COR-L47 (cell line): ENCODE data around the gene TMEM247.
"Not testable (repeated sequence)": the region's sequence is repeated elsewhere in the genome, so short reads cannot be mapped to it uniquely, and the experiment has no call there.

ENCODE experiments used
- DNase-seq: peaks from one replicate; lab custom pipeline; 2025; lab: John Stamatoyannopoulos, UW

The TMEM247 gene

DNA sequence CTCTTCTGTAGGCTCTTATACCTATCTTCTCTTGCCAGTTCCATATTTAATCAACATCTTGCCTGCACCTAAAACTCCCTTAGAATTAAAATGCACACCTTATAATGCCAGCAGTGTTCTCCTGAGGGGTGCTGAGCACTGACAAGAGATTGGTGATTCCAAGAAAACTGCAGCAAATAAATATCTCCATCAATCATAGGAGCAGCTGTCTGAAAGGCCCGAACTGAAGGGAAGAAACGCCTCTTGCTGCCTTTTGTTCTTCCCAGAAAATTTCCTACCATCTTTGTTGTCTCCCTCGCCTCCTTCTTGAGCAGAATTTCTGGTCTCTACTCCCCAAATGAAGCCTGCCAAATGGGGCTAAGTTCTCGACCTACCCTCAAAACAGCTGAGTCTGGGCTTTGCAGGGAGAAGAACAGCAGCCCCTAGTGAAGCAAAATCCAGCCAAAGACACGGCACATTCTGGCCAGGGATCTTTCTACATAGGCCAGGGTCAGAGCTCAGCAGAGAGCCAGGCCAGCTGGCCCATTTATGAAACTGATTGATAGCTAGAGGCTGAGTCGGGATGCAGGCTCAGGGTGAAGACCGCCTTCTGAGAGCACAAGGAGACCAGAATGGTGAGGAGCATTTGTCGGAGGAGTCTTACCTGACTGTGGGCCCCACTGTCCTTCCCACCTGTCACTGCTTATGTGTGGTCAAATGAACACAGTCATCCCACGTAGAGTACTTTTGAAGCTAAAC, 20.4 kb upstream of the TMEM247 start:
- no peak for DNase-seq

DNA sequence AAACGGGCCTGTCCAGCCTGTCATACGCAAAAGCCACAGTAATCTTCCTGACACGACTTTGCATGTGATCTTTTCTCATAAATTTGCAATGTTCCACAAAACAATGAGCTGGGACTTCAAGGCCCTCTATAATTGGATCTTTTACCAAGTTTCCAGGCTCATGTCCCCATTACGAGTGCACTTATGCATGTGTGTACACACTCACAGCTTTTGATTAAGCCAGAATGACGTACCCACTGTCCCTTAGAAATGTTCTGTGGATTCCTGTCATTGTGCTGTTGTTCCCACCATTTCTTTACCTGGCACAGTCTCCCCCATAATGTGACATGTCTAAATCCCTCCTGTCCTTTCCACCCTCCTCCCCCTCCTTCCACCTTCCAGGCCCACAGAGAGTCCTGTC, 19.7 kb upstream of the TMEM247 start:
- DNase-seq = no peak

DNA sequence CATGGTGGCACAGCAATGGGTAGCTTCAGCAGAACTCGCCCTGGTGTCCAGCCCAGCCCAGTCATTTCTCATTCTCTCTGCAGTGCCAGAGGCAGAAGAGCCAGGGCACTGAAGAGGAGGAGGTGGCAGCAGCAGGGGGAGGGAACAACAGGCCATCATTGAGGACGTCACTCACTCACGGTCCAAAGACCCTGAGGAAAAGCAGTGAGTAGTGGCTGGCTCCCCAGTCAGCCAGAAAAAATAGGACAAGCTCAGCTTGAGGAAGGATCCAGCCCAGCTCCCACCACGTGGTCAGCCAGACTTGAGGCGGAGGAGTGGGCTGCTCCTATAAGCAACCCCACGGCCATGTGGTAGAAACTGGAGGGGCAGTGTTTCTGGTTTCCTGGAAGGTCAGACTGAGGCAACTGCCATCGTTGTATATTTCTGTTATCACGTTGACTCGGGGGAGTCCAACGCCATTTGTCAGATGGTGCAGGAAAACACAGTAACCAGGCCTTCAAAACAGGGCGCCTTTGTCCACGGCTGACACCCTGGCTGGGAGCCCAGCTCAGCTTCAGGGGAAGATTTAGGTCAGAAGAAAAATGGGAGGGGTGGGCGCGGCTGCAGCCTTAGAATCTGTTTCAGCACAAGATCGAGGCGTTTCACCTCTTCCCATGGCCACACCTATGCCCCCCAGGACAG, 19.0 kb upstream of the TMEM247 start:
- peak; percentile 30 for DNase-seq

DNA sequence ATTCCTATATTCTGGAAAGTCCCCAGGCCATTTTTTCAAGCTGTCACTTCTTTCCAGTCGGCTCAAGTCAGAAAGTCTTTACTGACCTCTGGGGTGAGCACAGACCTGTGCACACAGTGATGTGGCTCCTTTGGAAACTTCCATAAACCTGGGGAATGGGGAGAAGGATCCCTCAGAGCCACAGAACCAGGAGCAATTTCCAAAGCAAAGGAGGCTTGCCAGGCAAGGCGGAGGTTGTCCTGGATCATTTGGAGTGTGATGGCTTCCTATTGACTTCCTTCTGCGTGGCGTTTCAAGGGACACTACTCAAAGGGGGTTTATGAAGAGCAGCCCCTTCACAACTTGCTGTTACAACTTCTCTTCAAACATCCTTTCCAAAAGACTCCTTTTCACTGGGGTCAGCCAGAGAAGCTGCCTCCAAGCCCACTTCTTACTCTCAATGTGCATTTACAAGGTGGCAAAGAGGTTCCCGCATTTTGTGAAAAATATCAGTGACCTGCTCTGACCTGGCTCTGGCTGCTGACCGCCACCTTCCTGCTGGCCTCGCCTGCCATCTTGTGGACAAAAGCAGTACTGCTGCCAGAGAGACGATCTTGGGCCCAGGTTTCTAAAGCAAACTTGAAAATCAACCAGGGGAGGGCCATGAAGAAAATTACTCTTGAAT, 18.2 kb upstream of the TMEM247 start:
- DNase-seq = no peak

DNA sequence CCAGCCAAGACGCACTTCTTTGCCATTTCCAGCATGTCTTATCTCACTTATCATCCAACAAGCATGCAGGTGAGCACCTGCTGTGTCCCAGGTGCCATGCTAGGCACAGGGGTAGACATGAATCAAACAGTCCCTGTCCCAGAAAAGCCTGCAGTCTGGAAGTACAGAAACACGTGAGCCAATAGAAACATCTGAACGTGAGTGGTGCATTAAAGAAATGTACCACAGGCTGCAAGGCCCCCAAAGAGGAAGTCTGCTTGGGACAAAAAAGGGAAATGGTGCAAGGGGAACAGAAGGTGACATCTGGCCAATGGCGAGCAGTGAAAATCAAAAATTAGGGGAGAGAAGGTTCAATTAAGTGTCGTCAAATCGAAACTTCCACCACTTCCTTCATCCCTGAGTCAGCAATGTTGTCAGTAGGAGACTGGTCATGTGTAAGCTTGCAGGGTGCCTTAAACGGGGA, 17.6 kb upstream of the TMEM247 start:
- DNase-seq = no peak

DNA sequence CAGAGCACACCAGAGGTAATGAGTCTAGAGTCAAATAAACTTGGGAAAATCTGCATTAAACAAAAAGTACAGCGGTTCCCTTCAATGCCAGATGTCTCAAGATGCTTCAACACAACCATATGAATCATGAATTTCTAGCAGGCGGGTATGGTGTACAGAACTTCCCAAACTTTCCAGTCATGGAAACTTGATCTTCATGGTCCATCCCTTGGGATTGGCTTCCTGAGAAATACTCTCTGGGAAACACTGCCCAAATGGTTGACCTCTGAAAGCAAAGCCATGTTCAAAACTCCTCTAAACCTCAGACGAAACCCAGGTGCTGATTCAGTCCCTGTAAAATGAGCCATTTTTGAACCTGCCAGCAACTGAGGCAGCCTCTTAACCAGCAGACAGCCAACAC, 16.4 kb upstream of the TMEM247 start:
- no peak for DNase-seq

DNA sequence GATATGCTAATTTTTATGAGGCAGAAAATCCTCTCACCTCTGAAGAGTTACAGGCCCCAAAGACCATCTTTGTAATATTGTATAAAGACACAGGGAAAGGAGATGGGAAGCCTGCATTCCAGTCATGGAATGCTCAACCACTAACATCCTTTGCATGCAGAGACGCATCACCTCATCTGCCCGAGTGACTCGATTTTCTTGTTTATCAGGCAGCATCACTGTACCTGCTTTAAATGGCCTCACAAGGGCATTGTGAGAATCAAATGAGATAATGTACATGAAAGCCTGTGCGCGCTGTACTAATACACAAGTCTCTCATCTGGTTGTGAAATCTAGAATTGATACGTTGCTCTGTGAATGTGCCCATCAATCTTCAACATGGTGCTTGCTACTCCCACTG, 10.2 kb upstream of the TMEM247 start:
- no peak for DNase-seq

DNA sequence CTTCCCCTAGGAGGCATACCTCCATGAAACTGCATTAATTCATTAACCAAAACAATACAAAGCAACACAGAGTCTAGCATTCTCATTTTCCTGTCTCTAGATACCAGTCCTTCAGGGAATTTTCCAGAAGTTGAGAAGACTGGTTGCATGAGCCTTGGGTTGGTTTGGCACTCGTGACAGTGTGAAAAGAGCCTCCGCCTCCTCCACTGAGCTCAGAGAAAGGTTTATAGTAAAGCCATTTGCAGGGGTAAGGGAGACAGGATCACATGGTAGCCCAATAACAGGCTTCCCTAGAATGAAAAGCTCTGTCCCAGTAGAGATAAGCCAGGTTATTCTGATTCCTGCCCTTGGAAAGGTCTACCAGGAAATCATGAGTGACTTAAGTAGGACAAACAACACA, 9.7 kb upstream of the TMEM247 start:
- no peak for DNase-seq

DNA sequence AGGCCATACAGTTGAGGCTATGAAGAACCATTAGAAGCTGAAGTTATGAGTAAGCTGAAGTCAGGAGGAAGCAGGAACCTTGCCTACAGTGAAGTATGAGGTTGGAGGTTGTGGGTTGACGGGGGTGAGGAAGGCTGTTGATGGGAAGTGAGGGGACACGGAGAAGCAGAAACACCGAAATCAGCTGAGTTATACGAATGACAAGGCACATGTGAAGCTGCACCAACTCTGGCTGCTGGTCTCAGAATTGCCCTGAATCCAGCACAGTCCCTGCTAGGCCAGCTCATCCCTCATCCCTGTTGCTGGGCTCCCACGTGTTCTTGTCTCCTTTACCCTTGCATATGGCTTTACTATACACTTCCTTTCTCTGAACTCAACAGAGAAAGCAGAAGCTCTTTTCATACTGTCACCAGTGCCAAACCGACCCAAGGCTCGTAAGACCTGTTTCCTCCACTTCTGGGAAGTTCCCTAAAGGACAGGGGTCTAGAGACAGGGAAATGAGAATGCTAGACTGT, 9.2 kb upstream of the TMEM247 start:
- no peak for DNase-seq

DNA sequence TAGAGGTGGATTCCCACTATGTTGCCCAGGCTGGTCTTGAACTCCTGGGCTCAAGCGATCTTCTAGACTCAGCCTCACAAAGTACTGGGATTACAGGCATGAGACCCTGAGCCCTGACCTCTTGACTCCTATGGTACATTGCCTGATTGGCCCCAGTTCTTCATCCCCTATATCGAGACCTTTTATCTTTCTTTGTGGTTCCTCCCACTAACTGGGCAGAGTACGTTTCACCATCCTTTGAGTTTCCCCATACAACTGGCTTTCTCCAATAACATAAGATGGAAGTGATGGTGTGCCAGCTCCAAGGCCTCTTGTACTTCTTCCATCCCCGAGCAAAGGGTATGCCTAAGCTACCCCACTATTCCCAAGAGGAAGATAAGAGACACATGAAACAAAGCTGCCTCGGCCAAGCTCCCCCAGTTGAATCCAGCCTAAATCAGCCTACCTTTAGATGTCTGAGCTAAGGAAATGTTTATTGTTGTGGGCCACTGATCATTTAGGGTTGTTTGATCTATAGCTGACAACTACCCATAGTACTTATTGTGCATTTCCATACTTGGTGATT, 8.3 kb upstream of the TMEM247 start:
- DNase-seq = no peak

DNA sequence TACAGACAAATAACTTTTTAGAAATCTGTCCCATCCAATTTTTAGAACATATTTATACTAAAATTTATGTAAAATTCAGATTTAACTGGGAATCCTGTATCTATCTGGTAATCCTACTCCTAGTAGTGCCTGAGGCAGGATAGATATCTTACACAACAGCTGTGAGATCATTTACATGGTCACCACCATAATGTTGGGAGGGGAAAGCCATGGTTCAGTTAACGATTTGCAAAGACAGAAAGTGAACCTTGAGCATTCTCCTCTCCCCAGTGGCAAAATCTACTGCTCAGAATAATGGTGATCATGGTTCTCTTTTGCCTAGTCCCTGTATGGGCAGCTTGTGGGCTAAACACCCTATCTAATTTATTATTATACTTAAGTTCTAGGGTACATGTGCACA, 7.7 kb upstream of the TMEM247 start:
- DNase-seq = no peak

DNA sequence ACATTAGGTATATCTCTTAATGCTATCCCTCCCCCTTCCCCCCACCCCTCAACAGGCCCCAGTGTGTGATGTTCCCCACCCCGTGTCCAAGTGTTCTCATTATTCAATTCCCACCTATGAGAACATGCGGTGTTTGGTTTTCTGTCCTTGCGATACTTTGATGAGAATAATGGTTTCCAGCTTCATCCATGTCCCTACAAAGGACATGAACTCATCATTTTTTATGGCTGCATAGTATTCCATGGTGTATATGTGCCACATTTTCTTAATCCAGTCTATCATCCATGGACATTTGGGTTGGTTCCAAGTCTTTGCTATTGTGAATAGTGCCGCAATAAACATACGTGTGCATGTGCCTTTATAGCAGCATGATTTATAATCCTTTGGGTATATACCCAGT, 7.2 kb upstream of the TMEM247 start:
- not testable (repeated sequence) for DNase-seq

DNA sequence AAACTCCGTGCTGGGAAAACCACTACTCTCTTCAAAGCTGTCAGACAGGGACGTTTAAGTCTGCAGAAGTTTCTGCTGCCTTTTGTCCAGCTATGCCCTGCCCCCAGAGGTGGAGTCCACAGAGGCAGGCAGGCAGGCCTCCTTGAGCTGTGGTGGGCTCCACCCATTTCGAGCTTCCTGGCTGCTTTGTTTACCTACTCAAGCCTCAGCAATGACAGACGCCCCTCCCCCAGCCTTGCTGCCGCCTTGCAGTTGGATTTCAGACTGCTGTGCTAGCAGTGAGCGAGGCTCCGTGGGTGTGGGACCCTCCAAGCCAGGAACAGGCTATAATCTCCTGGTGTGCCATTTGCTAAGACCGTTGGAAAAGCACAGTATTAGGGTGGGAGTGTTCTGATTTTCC, 1.9 kb upstream of the TMEM247 start:
- not testable (repeated sequence) for DNase-seq

DNA sequence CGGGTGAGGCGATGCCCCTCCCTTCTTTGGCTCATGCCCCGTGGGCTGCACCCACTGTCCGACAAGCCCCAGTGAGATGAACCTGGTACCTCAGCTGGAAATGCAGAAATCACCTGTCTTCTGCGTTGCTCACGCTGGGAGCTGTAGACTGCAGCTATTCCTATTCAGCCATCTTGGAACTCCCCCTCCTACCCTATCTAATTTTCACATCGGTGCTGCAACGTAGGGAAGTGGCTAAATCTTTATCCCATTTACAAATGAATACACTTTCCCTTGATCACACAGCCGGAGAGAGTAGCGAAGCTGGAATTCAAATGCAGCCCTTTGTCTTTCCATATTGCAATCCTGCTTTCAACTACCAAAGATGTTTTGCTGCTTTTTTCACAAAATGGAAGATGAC, 1.4 kb upstream of the TMEM247 start:
- DNase-seq = no peak

DNA sequence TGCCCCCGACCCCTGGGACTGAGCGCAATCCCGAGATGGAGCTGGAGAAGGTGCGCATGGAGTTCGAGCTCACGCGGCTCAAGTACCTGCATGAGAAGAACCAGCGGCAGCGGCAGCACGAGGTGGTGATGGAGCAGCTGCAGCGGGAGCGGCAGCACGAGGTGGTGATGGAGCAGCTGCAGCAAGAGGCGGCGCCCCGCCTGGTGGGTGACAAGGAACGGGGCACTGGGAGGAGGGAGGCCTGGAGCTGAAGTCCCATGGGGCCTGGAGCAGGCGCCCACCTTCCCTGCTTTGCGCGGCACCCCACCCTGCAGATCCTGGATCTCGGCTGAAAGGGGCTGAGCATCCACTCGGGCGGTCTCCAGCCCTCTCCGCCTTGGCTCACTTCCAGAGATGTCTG, 1.2 kb downstream of the TMEM247 start:
- DNase-seq = no peak

DNA sequence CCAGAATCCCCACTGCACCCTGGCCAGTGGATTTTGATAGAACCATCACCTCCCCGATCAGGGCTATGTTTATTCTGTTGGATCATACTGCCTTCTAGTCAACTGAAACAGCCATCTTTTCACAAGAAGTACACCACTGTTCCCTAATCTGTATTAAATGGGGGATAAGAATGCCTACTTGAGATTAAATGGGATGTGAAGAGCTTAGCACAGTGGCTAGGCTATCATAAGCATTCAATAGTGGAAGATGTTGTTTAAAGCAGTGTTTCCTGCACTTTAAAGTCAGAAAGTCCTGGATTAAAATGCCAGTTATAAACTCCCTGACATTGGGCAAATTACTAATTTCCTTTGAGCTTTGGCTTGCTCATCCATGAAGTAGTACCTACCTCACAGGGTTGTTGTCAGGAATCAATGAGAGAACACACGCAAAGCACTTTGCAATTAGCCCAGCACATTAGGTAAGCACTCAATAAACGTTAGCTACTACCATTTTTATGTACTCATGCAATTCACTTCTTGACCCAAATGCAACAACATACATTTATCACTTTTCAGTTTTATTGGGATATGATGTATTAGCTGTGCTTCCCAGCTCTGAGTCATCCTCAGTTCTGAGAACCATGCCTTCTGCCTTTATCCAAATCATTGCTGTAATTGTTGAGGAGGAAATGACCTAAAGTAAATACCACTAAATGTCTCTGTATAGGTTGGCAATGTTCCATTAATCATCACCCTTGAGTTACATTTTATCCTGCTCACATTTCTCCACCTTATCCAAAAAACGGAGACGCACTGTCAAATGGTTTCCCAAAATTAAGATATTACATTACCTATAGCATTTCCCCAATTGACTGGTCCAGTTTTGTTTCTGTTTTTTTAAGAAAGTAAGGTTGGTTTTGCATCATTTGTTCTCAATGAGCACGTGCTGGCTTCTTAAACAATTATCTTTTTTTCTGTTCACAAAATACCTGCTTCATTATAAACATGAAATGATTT, 2.1 kb downstream of the TMEM247 start:
- DNase-seq = peak; percentile 39

DNA sequence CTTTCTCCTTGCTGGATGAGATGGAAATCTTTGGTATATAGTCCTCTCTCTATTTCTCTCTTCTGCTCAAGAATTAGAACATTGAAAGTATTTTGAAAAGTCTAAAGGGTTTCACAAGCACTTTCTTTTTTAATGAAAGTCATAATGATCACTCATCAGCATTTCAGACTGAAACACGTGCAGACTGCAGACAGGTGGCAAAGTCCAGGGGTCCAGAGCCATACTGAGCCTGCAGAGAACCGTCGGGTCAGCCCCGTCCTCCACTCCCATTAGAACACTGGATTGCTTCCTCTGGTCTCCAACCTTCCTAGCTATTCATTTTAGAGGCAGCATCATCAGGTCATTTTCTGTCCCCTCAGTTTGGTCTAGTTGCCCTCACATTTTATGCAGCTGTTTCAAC, 3.1 kb downstream of the TMEM247 start:
- DNase-seq = no peak

DNA sequence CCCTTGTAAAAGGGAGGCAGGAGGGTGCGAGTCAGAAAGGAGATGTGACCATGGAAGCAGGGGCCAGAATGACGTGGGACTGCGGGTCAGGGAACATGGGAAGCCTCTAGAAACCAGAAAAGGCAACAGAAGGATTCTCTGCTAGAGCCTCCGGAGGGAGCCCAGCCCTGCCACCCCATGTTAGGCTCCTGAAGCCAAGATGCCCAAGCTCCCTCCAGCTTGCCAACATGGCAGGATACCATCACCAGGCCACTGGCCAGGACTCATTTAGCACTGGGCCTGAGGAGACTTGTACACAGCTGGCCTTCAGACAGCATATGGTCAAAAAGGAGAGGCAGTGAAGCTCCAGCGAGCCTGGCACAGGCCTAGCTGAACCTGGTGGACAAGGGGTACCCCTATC, 5.6 kb downstream of the TMEM247 start:
- no peak for DNase-seq

DNA sequence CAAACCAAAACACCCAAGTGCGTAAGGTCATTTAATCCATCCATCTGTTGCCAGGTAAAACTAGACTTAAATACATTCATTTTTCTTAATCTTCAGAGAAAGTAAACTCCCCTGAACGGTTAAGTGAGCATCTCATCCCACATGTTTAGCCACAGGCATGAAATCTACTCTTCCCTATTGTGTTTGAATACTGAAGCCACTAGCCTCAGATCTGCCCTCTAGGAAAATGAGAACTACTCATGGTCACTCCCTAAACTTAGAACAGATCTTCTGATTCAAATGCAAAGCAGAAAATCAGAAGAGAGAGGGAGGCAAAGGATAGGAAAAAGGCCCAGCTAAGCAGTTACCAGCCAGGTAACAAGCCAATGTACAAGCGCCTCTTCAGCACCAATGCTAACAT, 7.1 kb downstream of the TMEM247 start:
- no peak for DNase-seq

DNA sequence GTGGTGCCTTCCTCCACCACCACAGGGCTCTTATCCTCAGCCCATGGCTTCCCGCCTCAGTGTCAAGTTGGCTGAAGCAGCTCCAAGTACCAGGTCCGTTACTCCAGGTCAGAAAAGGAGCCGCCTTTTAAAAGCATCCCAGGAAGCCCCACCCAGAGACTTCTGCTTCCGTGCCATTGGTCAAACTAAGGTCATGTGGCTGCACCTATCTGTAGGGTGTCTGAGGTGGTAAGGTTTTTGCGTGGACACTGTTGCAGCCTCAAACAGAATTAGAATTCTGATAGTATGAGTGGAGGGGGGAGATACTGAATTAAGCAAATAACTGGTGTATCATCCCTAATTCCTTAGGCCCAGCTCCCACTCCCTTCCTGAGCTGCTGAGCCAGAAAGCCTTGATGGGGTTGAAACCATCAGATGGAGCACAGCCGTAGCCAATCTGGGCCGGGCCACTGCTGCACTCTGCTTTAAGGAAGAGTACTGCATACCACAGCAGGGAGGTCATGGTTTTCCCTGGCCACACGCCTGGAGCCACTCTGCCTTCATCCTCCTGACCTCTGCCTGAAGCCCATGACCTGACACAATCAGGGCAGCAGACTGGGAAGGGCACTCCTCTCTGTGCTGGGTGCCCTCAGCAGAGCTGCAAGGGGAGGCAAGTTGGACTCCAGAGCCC, 8.4 kb downstream of the TMEM247 start:
- DNase-seq = no peak

DNA sequence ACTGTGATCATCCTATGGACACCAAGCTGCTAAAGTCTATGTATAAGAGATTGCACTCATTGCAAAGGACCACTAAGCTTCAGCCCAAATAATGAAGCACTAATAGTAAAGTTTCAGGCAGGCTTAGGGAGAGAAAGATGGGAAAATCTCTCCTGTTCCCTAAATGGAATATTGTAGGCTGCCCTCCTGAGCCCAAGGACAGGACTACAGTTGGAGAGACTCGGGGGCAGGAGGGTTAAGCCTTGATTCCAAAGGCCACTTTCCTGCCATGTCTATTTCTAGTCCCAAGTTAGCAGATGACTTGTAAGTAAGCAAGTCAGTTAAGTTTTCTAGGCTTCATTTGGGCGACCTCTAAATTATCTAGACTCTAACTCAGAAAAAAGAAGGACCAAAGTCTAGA, 9.0 kb downstream of the TMEM247 start:
- no peak for DNase-seq
